GM12875 (cell line): Measurements from ENCODE around the gene GPHN.

Experiments
- H3K4me3 ChIP-seq: one replicate; pipeline ENCODE4 v1.5.1; 2011; ENCODE audit warnings: low read depth, low read length, control low read depth
- CTCF ChIP-seq: IDR thresholded peaks from 2 replicates; pipeline ENCODE4 v1.5.1; 2011; ENCODE audit warnings: low read depth, mild to moderate bottlenecking, control low read depth, inconsistent platforms, low read length, moderate library complexity, borderline replicate concordance; ENCODE audit not compliant: insufficient read depth

Gene GPHN

GRCh38 chr14:66910311-66910840 lies 402.4 kb downstream of the GPHN start:
- no peak overlapping the region for H3K4me3 ChIP-seq
- TF ChIP-seq CTCF, result no peak

- no peak overlapping the region for H3K4me3 ChIP-seq
- no peak for TF ChIP-seq CTCF
Measured at GRCh38 chr14:66916421-66916820, 408.5 kb downstream of the GPHN start.

- no peak for TF ChIP-seq CTCF
- H3K4me3 ChIP-seq, result no peak overlapping the region
Measured at GRCh38 chr14:66918527-66918926, 410.6 kb downstream of the GPHN start.

GRCh38 chr14:66920196-66920595 lies 412.2 kb downstream of the GPHN start:
- H3K4me3 ChIP-seq, result no peak overlapping the region
- no peak for TF ChIP-seq CTCF

GRCh38 chr14:66923251-66923650 lies 415.3 kb downstream of the GPHN start:
- H3K4me3 ChIP-seq, result no peak overlapping the region
- no peak for TF ChIP-seq CTCF

- TF ChIP-seq CTCF, result no peak
- no peak overlapping the region for H3K4me3 ChIP-seq
Measured at GRCh38 chr14:66939409-66939808, 431.5 kb downstream of the GPHN start.

GRCh38 chr14:66944872-66945271 lies 436.9 kb downstream of the GPHN start:
- H3K4me3 ChIP-seq, result no peak overlapping the region
- TF ChIP-seq CTCF, result no peak
